Measurements from ENCODE around the gene NIM1K.
A peak's percentile ranks its signal among the peaks of the same experiment; 100 is the strongest.
"Not testable (repeated sequence)": the region's sequence is repeated elsewhere in the genome, so short reads cannot be mapped to it uniquely, and the experiment has no call there.

Gene NIM1K
- 0.48 to 0.61 reads per million in 2 experiments for total RNA-seq

DNA sequence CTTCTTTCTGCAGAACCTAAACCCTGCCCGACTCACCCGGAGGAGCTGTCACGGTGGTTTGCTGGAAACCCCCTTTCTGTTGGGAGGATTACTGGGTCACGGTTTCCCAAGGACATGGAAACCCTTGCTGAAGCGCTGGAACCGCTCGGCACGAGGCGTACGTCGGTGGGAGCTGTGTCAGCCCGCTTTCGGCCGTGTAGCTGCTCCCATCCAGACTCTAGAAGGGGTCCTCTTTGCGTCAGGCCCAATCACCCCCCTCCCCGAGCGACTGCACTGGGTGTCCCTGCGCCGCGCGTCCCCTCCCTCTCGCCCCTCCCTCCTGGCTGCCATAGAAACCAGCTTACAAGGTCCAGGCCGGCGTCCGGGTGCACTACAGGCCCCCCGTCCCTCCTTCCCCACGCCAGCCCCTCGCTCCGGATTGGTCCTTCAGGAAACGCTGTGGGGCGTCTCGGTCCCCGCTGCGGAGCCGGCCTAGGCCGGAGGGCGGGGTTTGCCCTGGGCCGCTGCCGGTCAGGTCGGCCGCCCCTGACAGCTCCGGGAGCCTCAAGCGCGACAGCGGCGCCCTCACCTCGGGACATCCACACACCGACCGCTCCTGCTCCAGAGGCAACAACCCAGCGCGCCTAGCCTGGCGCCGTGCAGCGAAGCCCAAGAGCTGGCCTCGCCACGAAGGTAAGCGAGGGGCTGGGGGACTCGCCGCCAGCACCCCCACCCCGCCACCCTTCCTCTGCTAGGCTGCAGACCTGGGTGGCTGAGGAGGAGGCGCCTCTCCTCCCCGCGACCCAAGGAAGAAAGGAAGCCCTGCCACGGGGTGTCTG is at the start of gene NIM1K:
Gene NIM1K, plus strand, starts transcription at position 486 of the 818 bp plus-strand sequence. CDS start 53,551 bp downstream, outside the sequence.
- DNase-seq (ENCODE audit: low read depth) = peak; percentile 4

DNA sequence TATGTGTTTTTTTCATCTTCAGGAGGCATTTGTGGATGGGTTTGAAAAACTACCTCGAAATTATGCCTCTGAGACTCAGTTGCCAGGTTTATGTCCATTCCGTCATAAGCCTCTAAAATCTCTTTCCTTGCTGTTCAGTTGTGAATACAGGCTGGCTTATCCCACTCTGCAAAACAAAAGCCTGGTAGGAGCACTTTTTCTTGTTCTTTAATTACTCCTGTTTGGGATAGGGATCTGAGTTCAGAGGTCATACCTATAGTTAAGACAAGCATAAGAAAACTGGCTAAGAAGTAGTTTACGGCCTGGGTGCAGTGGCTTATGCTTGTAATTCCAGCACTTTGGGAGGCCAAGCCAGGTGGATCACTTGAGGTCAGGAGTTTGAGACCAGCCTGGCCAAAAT is 47.0 kb upstream of the NIM1K start:
- DNase-seq (ENCODE audit: low read depth) = no peak

DNA sequence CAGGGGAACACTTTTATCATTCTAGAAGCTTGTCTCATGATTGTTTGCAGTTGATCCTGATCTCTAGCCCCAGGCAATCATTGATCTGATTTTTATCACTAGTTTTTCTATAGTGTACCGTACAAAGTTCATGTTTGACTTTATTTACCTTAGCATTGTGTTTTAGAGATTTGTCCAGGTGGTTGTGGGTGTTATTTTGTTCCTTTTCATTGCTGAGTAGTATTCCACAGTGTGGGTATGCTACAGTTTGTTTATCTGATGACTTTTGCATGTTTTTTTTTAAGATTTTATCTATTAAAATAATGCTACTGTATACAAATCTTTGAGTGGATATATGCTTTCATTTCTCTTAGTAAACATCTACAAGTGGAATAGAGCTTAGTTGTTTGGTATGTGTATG is 45.1 kb upstream of the NIM1K start:
- no peak for DNase-seq (ENCODE audit: low read depth)

DNA sequence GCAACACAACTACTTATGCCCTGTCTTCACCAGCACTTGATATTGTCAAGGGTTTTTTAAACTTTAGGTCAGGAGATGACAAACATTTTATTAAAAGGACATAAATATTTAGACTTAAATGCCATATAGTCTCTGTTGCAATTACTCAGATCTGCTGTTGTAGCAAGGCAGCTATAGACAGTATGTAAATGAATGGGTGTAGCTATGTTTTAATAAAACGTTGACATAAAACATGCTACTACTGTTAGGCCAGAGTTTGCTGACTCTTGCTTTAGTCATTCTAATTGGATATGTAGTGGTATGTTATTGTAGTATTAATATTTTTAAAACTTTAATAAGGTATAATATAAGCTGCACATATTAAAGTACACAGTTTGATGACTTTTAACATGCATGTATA is 43.6 kb upstream of the NIM1K start:
- DNase-seq (ENCODE audit: low read depth) = no peak

DNA sequence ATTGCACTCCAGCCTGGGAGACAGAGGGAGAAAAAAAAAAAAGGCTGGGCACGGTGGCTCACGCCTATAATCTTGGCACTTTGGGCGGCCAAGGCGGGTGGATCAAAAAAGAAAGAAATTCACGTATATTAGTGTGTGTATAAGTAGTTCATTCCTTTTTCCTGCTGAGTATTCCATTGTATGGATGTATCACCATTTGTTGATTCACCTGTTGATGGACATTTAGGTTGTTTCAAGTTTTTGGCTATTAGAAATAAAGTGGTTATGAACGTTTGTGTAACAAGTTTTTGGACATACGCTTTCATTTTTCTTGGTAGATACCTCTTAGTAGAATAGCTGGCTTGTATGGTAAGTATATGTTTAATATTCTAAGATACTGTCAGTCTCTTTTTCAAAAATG is 42.8 kb upstream of the NIM1K start:
- no peak for DNase-seq (ENCODE audit: low read depth)

DNA sequence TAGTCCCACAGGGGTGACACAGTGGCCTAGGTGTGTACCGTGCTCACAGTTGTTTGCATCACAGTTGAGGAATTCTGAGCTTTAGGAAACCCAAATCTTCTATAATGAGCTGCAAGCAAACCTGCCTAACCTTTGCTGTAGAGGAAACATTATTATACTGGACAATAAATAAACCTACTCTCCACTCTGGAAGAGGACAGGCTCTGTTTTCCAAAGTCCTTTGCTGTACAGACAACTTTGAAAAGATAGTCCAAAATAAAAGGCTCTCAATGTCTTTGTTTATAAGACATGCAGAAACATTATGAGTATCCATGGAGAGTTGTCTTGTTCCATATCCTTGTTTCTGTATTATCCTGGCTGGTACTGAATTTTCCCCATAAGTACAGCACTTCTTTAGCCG is 42.0 kb upstream of the NIM1K start:
- DNase-seq (ENCODE audit: low read depth) = no peak

DNA sequence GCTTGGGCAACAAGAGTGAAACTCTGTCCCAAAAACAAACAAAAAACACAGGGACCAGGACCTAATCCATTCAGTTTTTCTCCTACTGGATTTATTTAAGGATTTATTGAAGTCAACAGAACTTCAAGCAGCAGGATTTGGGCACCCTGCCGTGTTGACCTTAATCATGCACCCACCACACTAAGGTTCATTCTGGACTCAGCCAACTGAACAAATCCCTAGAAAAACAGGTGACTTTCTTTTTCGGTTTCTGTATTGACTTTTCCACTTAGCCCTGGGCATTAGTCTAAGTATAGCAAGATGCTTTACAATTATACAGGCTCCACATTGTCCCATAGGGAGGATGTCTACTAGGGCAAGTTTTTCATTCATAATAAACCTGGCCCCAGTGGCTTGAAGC is 41.3 kb upstream of the NIM1K start:
- no peak for DNase-seq (ENCODE audit: low read depth)

DNA sequence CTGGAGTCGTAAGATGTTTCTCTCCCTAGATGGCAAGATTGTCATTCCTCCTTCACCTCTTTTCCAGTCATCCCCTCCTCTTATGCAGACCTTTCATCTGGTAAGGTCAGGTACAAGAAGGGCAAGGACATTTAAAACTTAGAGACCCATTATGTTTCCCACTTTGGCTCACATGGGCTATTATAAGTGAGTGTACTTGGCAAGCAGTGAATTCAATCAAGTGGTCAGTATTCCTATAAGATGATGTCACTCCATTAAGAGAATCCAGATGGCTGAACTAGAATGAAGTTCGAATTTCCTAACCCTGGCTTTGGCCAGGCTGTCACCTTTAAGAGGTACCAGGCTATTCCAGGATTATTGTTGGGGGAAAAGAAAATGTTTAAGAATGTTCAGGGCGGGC is 39.1 kb upstream of the NIM1K start:
- DNase-seq (ENCODE audit: low read depth) = no peak

DNA sequence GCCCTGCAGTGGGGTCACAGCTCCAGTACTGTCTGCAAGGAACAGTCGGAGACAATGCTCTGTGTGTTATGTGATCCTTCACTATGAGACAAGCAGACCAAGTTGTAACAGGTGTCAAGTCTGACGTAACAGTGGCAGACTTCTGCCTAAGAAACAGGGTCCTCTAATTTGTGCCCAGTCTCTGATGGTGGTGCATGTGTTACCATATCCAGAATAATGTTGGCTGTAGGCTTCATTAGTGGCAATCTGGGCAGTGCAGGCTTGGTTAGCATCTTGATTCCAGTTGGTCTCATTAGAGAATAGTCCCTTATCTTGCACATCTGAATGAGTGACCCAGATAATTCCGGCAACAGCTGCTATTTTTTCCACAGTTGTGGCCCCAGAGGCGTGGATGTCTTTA is 37.6 kb upstream of the NIM1K start:
- no peak for DNase-seq (ENCODE audit: low read depth)

DNA sequence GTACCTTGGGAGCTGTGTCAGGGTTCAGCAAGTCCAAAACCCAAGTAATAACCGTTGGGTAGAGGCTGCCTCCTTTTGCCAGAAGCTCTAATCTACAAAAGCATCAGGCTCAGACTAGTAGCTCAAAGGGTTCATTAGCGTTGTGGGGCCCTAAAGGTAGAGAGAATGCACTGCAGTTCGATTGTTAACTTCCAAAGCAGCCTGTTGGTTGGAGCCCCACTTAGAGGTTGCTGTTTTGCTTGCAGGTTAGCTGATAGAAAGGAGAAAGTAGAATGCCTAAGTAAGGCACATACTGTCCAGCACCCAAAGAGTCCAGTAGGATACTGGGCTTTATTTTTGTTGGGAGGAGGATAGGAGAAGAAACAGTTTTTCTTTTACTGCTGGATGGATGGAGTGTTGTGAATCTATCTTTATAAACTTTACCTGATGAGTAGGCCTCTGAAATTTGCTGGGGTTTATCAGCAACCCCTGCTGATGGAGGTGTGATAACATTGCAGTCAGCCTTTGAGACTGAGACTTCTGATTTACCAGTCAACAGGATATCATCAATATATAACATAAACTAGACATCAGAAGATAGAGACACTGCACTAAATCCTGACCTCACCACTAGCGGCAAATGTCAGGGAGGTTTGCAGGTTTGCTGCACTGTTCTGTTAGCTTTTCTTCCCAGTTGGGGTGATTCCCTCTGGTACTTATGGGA is 36.5 kb upstream of the NIM1K start:
- DNase-seq (ENCODE audit: low read depth) = no peak

DNA sequence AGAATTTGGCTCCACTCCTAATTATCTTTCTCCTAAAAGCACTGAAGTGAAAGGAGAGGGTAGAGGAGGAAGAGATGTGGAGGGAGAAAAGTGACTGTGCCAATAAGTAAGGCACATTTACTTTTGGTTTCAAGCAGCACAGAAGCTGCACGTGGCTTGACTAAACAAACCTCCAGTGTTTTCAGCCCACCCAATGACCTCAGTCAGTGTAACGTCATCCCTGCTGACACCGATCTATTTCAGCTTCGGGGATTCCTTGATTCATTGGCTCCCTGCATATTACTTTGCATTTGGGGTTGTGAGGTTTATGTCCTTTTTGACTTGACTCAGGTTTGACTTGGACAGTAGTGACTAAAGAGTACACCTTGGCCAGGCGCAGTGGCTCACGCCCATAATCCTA is 35.6 kb upstream of the NIM1K start:
- DNase-seq (ENCODE audit: low read depth) = no peak

DNA sequence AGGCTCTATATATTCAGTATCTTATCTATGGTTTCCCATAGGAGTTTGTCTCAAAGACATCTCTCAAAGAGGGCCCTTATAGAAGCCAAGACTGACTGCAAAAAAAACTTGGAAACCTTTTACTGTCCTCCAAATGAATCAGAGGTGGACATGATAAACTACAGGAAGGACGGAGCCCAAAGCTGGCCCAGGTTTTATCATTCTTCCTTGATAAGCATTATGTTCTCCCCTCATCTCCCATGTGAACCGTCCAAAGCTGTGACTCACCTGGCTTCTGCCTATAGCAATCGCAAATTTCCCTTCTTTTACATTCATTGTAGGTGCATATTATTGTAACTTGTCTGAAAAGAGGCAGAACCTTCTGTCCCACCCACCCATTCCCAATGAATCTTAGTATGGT is 35.0 kb upstream of the NIM1K start:
- DNase-seq (ENCODE audit: low read depth) = no peak

DNA sequence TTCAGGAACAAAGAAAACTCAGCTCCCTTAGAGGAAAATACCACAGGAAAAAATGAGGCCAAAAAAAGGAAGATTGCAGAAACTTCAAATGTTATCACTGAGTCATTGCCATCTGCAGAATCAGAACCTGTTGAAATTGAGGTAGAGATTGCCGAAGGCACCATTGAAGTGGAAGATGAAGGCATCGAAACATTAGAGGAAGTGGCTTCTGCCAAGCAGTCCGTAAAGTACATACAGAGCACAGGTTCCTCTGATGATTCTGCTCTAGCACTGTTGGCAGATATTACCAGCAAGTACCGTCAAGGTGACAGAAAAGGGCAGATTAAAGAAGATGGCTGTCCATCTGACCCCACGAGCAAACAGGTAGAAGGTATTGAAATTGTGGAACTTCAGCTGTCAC is 30.8 kb upstream of the NIM1K start:
- DNase-seq (ENCODE audit: low read depth) = no peak

DNA sequence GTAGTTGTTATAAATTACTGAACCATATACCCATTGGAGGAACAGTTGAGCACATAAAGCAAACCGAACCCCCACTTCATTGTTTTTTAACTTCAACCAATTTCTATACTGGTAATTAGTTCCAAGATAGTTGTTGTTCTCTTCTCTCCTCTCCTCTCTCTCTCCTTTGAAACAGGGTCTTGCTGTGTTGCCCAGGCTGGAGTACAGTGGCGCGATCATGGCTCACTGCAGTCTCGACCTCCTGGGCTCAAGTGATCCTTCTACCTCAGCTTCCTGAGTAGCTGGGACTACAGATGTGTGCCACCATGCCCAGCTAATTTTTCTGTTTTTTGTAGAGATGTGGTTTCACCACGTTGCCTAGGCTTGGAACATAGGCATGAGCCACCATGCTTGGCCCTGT is 27.2 kb upstream of the NIM1K start:
- not testable (repeated sequence) for DNase-seq (ENCODE audit: low read depth)

DNA sequence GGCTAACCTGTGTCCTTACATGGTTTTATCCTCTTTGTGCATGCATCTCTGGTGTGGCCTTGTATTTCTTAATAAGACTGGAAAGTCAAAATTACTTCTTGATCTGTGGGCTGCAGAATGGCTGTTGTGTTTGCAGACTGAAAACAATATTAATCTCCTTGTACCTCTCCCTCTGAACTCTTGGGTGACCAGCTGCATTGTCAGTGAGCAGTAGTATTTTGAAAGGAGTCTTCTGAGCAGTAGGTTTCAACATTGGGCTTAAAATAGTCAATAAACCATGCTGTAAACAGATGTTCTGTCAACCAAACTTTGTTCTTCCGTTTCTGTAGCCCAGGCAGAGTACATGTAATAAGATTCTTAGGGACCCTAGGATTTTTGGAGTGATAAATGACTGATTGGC is 26.7 kb upstream of the NIM1K start:
- DNase-seq (ENCODE audit: low read depth) = no peak

DNA sequence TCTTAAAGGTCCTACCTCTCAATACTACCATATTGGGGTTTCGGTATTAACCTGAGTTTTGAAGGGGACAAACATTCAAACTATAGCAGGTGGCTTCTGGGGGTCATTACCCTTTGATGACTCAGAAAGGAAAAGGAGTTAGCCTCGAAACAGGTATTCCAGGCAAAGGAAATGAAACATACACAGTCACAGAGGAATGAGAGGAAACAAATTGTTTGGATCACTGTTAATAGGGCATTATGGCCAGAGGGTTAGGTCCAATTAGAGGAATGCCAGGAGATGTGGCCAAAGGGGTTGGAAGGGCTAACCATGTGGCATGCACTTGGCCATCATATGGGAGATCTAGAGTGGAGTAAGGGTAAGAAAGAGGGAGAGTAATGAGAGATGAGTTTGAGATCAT is 23.9 kb upstream of the NIM1K start:
- DNase-seq (ENCODE audit: low read depth) = no peak

DNA sequence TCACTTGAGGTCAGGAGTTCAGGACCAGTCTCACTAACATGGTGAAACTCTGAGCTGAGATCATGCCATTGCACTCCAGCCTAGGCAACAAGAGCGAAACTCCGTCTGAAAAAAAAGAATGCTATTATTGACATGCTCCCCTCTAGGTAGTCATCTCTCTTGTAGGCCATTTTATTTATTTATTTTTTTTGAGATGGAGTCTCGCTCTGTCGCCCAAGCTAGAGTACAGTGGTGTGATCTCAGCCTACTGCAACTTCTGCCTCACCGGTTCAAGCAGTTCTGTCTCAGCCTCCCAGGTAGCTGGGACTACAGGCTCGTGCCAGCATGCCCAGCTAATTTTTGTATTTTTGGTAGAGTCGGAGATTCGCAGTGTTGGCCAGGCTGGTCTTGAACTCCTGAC is 20.6 kb upstream of the NIM1K start:
- no peak for DNase-seq (ENCODE audit: low read depth)

DNA sequence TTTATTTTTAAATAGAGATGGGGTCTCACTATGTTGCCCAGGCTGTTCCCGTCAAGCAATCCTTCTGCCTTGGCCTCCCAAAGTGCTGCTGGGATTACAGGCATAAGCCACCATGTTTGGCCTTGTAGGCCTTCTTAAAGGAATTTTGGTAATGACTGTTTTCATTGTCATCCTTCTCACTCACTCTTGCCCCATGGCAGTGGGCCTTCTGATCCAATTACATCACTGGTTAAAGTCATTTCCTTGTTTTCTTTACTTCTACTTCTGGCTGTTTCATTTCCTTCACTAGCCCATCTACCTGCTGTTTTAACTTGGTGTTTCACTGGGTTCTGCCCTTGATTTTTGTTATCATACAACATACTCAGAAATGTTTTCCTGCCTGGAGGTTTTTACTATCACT is 20.1 kb upstream of the NIM1K start:
- no peak for DNase-seq (ENCODE audit: low read depth)

DNA sequence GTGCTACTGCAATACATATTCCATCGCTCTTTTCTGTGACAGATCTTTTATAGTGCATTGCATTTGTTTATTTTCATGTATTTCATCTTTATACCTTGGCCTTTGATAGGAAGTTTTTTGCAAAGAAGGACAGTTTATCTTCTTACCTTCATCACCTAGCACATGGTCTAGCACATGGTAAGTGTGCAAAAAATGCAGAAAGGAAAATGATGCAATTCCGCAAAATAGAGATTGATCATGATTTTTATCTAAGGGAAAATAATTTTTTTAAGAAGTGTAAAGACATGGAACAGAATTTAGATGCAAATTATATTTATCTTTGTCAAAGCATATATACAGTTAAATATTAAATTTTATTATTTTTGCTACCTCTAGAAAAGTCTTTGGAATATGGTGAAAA is 19.2 kb upstream of the NIM1K start:
- no peak for DNase-seq (ENCODE audit: low read depth)

DNA sequence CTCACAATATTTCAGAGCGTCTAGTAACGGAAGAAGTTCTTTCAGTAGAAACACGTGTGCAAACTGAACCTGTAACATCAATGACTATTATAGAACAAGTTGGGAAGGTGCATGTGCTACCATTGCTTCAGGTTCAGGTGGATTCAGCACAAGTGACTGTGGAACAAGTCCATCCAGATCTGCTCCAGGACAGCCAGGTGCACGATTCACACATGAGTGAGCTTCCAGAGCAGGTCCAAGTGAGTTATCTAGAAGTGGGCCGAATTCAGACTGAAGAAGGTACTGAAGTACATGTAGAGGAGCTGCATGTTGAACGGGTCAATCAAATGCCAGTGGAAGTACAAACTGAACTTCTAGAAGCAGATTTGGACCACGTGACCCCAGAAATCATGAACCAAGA is 17.4 kb upstream of the NIM1K start:
- DNase-seq (ENCODE audit: low read depth) = no peak

DNA sequence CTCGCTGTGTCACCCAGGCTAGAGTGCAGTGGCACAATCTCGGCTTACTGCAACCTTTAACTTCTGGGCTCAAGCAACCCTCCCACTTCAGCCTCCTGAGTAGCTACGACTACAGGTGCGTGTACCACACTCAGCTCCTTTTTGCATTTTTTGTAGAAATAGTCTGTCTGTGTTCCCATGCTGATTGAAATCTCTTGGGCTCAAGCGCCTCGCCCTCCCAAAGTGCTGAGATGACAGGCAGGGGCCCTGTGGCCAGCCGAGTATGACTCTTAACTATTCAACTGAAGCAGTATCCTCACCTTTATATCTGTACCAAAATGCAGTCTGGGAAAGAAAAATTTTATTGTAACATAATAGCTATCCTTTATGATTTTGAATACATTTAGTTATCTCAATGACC is 12.2 kb upstream of the NIM1K start:
- DNase-seq (ENCODE audit: low read depth) = no peak

DNA sequence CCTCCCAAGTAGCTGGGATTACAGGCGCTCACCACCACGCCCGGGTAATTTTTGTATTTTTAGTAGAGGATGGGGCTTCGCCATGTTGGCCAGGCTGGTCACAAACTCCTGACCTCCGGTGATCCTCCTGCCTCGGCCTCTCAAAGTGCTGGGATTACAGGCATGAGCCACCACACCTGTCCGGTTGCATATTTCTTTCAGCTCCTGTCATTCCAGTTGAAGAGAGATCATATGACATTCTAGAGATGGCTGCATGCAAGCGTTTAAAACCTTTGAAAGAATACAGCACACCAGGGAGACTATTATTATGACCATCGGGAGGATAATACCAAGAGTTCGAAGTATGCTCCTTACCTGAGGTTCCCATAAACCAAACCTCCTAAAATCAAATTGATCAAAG is 9.6 kb upstream of the NIM1K start:
- no peak for DNase-seq (ENCODE audit: low read depth)

DNA sequence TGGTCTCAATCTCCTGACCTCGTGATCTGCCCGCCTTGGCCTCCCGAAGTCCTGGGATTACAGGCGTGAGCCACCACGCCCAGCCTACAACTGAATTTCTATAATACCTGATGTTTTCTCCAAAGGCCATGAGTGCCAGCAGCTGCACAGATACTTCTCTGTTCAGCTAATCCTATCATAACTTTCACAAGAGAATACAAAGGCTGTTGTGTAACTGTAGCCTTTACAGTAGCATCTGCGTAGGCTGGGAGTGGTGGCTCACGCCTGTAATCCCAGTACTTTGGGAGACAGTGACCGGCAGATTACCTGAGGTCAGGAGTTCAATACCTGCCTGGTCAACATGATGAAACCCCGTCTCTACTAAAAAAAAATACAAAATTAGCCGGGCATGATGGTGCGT is 8.9 kb upstream of the NIM1K start:
- DNase-seq (ENCODE audit: low read depth) = not testable (repeated sequence)

Data from T follicular helper cell (primary cell).